ENCODE measurements around the gene HECW1. TPM values are rescaled to one million over a fixed set of nuclear protein-coding genes. Genes with fewer than 3 reads are reported as not detected.

The HECW1 gene
- total RNA-seq, 3 donors from 2014 or later (not counting 1 experiment from before 2014, with no cell fraction given): not detected

DNA sequence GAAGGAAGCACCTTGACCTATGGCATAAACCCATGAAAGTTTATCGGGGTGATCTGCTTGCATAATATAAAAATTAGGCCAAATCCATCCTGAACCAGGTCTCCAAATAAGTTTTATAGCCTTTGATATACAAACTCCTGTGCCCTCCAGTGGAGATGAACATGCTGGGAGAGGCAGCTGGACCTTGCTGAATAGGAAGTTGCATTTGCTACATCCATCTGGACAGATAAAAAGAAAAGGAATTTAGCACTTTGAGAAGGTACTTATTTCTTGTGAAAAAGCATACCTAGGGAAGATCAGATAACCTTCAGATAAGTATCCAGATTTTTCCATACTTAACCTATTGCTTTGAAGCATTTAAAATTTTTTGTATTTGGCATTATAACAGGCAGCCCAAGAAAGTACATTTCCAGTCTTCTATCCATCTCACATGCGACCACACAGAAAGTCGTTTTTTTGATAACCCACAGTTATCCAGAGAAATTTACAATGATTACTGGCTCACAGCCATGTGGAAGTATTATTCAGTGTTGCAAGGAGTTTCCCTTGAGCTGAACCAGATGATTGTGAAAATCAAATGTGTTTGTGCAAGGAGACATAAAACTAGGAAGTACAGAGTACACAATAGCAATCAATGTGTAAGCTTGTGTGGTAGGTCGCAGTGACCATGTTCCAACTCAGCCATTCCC lies 346.0 kb downstream of the HECW1 start:
- Mint-ChIP-seq H3K4me1 (peaks cover 0 to 5% of the 10 kb centered on the region in 2 donors), H3K36me3 (no peaks in the 10 kb centered on the region), H3K4me3 (no peak overlapping the region), H3K27ac (no peak overlapping the region), H3K9me3 (no peaks in the 10 kb centered on the region), H3K27me3 (ENCODE audit: low read depth in 2 of 2) (peaks cover 16 to 21% of the 10 kb centered on the region in 2 donors)
- H3K27me3 ChIP-seq (ENCODE audit: control insufficient read depth, insufficient read depth, low read length): peaks cover 2% of the 10 kb centered on the region
- no peaks in the 10 kb centered on the region for H3K4me1 ChIP-seq (ENCODE audit: control insufficient read depth, insufficient read depth, low read length)
- no peaks in the 10 kb centered on the region for H3K36me3 ChIP-seq (ENCODE audit: control insufficient read depth, insufficient read depth, low read length)
- H3K9me3 ChIP-seq (ENCODE audit: control insufficient read depth, insufficient read depth, low read length): no peaks in the 10 kb centered on the region
- H3K4me3 ChIP-seq (ENCODE audit: low read length): no peak overlapping the region
- intact Hi-C loops (cut with micrococcal nuclease): no loop called here
- 88% methylated on average over 4 of the region's 4 CpGs for WGBS (ENCODE audit: insufficient coverage)
- TF ChIP-seq CTCF (IDR thresholded peaks at IDR 0.05): no peak
- DNase-seq (no peak), ATAC-seq (no peak)
- no peak overlapping the region for H3K27ac ChIP-seq (ENCODE audit: low read length)

DNA sequence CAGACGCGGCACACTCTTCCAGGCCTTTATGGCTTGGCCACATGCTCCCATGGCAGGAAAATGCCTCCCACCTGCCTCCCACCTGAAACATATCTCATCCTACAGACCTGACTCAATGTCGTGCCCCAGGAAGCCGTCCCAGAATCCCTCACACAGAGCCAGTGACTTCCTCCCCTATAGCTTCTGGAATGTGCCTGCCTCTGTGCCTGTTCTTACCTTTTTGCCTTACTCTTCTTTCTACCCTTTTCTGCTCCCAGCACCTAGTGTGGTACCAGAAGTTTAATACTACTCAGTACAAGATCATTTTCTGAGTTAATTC lies 346.5 kb downstream of the HECW1 start:
- H3K27ac Mint-ChIP-seq: no peak overlapping the region
- DNase-seq (no peak), ATAC-seq (no peak)
- 81% methylated on average over 4 of the region's 4 CpGs for WGBS (ENCODE audit: insufficient coverage)
- peaks cover 0 to 5% of the 10 kb centered on the region in 2 donors for H3K4me1 Mint-ChIP-seq
- H3K27ac ChIP-seq (ENCODE audit: low read length): no peak overlapping the region
- H3K4me3 ChIP-seq (ENCODE audit: low read length): no peak overlapping the region
- no peaks in the 10 kb centered on the region for H3K36me3 ChIP-seq (ENCODE audit: control insufficient read depth, insufficient read depth, low read length)
- no peaks in the 10 kb centered on the region for H3K9me3 Mint-ChIP-seq
- no peak overlapping the region for H3K4me3 Mint-ChIP-seq
- TF ChIP-seq CTCF (IDR thresholded peaks at IDR 0.05): no peak
- H3K27me3 Mint-ChIP-seq (ENCODE audit: low read depth in 2 of 2): peaks cover 19 to 26% of the 10 kb centered on the region in 2 donors
- intact Hi-C loops (cut with micrococcal nuclease): no loop called here
- no peaks in the 10 kb centered on the region for H3K4me1 ChIP-seq (ENCODE audit: control insufficient read depth, insufficient read depth, low read length)
- H3K27me3 ChIP-seq (ENCODE audit: control insufficient read depth, insufficient read depth, low read length): peaks cover 2% of the 10 kb centered on the region
- H3K9me3 ChIP-seq (ENCODE audit: control insufficient read depth, insufficient read depth, low read length): no peaks in the 10 kb centered on the region
- no peaks in the 10 kb centered on the region for H3K36me3 Mint-ChIP-seq

DNA sequence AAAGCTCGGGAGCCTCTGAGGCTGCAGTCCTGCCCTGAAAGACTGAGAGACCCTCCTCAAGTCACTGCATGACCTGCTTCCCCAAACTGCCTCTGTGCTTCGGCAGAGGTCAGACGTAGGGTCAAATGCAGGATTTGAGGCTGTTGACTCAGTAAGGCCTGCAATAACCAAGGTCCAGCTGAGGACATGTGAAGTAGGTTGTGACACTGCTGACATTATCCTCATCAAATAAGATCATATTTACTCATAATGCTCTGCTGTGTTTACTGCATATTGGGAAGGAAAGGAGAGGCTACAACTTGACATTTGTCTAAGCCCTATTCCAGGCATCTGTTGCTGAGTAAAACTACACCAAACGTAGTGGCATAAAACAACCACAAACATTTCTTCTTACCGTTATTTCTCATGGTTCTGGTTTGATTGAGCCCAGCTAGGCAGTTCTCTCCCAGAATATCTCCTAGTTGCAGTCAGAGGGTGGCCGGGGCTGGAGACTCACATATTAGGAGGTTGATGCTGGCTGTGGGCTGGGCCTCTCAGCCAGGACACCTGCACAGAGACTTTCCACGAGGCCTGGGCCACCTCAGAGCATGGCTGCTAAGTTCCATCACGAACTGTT lies 348.4 kb downstream of the HECW1 start:
- peaks cover 2% of the 10 kb centered on the region for H3K27me3 ChIP-seq (ENCODE audit: control insufficient read depth, insufficient read depth, low read length)

More for the DNA sequence above, 348.4 kb downstream of the HECW1 start:
- no peak for TF ChIP-seq CTCF (IDR thresholded peaks at IDR 0.05)
- Mint-ChIP-seq H3K27me3 (ENCODE audit: low read depth in 2 of 2) (peaks cover 15 to 33% of the 10 kb centered on the region in 2 donors), H3K4me1 (peaks cover 4 to 5% of the 10 kb centered on the region in 2 donors), H3K4me3 (no peak overlapping the region), H3K9me3 (no peaks in the 10 kb centered on the region), H3K27ac (no peak overlapping the region), H3K36me3 (no peaks in the 10 kb centered on the region)
- Histone ChIP-seq H3K4me1 (ENCODE audit: control insufficient read depth, insufficient read depth, low read length) (no peaks in the 10 kb centered on the region), H3K36me3 (ENCODE audit: control insufficient read depth, insufficient read depth, low read length) (no peaks in the 10 kb centered on the region), H3K9me3 (ENCODE audit: control insufficient read depth, insufficient read depth, low read length) (no peaks in the 10 kb centered on the region), H3K4me3 (ENCODE audit: low read length) (no peak overlapping the region), H3K27ac (ENCODE audit: low read length) (no peak overlapping the region)
- ATAC-seq: no peak
- WGBS (ENCODE audit: insufficient coverage): 84% methylated on average over 8 of the region's 8 CpGs
- no peak for DNase-seq
- intact Hi-C loops (cut with micrococcal nuclease): no loop called here

All from natural killer cell (primary cell).